ENCODE measurements around the gene B3GAT3. TPM values are rescaled to one million over a fixed set of nuclear protein-coding genes. Genes with fewer than 3 reads are reported as not detected.

The B3GAT3 gene
- total and polyA plus RNA-seq, 10 of the 15 experiments (the other 5 are each of a cell fraction or from before 2014, with no cell fraction given) = 0.31 to 52.7 (median 29.8) TPM

DNA sequence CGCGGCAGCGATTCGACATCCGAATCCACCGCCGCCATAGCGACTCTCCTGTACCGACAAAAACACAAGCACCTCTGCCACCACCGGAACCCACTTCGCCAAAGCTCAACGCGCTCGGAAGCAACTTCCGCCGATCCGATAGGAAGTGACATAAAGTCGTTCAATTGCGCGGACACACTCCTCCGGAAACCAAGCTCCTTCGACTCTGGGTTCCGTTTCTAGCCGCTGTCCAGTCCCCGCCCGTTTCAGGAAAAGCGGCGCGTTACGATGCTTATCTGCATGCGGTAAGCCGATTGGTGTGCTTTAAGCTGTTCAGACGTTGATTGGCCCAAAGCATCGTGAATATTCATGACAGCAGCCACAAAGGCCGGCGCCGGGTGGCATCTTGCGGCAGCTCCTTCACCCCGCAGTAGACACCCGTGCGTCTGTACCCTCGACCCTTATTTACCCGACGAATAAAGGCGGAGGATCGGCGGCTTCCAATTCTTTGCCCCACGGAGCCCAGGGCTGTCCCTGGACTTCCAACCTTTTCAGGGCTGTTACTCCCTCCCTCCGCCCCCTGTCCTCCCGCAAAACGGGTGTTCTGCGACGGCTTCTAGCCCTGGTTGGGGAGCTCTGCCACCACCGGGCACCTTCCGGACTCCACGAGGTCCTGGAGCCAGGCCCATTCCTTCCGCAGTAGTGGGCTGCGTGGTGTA, 30.2 kb downstream of the B3GAT3 start, which contains the start of gene TUT1 (continued):
- TF ChIP-seq, protein P1, sequence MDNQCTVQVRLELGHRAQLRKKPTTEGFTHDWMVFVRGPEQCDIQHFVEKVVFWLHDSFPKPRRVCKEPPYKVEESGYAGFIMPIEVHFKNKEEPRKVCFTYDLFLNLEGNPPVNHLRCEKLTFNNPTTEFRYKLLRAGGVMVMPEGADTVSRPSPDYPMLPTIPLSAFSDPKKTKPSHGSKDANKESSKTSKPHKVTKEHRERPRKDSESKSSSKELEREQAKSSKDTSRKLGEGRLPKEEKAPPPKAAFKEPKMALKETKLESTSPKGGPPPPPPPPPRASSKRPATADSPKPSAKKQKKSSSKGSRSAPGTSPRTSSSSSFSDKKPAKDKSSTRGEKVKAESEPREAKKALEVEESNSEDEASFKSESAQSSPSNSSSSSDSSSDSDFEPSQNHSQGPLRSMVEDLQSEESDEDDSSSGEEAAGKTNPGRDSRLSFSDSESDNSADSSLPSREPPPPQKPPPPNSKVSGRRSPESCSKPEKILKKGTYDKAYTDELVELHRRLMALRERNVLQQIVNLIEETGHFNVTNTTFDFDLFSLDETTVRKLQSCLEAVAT (IDR thresholded peaks at IDR 0.05) = peak; percentile 74; the same call in 1 of the 2 replicates
- TF ChIP-seq ZNF274 (IDR thresholded peaks at IDR 0.05; ENCODE audit: insufficient read depth, insufficient read length) (no peak), SRF (IDR thresholded peaks at IDR 0.05; ENCODE audit: low read depth in 2 of 2, low read length in 2 of 2) (peak in 1 of 2 experiments; percentile 89; a peak in 2 of 4 replicates), STAT3 (IDR thresholded peaks at IDR 0.05; ENCODE audit: low read depth, low read length) (peak; percentile 32; the same call in 1 of the 2 replicates), BACH1 (IDR thresholded peaks at IDR 0.05; ENCODE audit: borderline replicate concordance) (peak; percentile 62; the same call in 1 of the 2 replicates), YY1 (IDR thresholded peaks at IDR 0.05; ENCODE audit: low read depth, low read length) (peak; percentile 92), BHLHE40 (IDR thresholded peaks at IDR 0.05; ENCODE audit: borderline replicate concordance in 1 of 2, low read depth in 2 of 2, low read length in 1 of 2) (peak; percentile 69 to 72; a peak in 3 of 4 replicates), ETV6 (conservative IDR thresholded peaks at IDR 0.05 in 1 of 2, IDR thresholded peaks at IDR 0.05 in 1 of 2; ENCODE audit: borderline replicate concordance in 1 of 2, low read depth in 1 of 2) (no peak; a peak in 1 of 4 replicates), SREBF1 (IDR thresholded peaks at IDR 0.05; ENCODE audit: low read length) (no peak), CREB1 (IDR thresholded peaks at IDR 0.05; ENCODE audit: low read depth) (peak; percentile 98), TARDBP (IDR thresholded peaks at IDR 0.05; ENCODE audit: borderline replicate concordance) (0 out of 2 replicates have a peak, but pooled peaks have one; percentile 79), NFYA (IDR thresholded peaks at IDR 0.05; ENCODE audit: borderline replicate concordance, low read depth, low read length) (no peak), ZNF217 (IDR thresholded peaks at IDR 0.05) (no peak), ZNF24 (IDR thresholded peaks at IDR 0.05) (peak; percentile 61; the same call in 1 of the 2 replicates), ZBED1 (IDR thresholded peaks at IDR 0.05; ENCODE audit: borderline replicate concordance) (peak; percentile 51; the same call in 1 of the 2 replicates), MTA2 (IDR thresholded peaks at IDR 0.05; ENCODE audit: low read depth) (0 out of 2 replicates have a peak, but pooled peaks have one; percentile 30), RAD21 (IDR thresholded peaks at IDR 0.05; ENCODE audit: insufficient read depth, low read depth, low read length) (no peak)
- TF ChIP-seq, protein P2, sequence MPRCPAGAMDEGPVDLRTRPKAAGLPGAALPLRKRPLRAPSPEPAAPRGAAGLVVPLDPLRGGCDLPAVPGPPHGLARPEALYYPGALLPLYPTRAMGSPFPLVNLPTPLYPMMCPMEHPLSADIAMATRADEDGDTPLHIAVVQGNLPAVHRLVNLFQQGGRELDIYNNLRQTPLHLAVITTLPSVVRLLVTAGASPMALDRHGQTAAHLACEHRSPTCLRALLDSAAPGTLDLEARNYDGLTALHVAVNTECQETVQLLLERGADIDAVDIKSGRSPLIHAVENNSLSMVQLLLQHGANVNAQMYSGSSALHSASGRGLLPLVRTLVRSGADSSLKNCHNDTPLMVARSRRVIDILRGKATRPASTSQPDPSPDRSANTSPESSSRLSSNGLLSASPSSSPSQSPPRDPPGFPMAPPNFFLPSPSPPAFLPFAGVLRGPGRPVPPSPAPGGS (IDR thresholded peaks at IDR 0.05; ENCODE audit: borderline replicate concordance, insufficient read depth, low read depth, low read length, poor library complexity, severe bottlenecking) = no peak
- TF ChIP-seq, protein P3, sequence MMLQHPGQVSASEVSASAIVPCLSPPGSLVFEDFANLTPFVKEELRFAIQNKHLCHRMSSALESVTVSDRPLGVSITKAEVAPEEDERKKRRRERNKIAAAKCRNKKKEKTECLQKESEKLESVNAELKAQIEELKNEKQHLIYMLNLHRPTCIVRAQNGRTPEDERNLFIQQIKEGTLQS (IDR thresholded peaks at IDR 0.05; ENCODE audit: borderline replicate concordance, extremely low read depth, low read depth, low read length) = no peak
- TF ChIP-seq, protein P4, sequence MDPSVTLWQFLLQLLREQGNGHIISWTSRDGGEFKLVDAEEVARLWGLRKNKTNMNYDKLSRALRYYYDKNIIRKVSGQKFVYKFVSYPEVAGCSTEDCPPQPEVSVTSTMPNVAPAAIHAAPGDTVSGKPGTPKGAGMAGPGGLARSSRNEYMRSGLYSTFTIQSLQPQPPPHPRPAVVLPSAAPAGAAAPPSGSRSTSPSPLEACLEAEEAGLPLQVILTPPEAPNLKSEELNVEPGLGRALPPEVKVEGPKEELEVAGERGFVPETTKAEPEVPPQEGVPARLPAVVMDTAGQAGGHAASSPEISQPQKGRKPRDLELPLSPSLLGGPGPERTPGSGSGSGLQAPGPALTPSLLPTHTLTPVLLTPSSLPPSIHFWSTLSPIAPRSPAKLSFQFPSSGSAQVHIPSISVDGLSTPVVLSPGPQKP (IDR thresholded peaks at IDR 0.05; ENCODE audit: low read depth, low read length) = peak; percentile 86
- TF ChIP-seq, protein P5, sequence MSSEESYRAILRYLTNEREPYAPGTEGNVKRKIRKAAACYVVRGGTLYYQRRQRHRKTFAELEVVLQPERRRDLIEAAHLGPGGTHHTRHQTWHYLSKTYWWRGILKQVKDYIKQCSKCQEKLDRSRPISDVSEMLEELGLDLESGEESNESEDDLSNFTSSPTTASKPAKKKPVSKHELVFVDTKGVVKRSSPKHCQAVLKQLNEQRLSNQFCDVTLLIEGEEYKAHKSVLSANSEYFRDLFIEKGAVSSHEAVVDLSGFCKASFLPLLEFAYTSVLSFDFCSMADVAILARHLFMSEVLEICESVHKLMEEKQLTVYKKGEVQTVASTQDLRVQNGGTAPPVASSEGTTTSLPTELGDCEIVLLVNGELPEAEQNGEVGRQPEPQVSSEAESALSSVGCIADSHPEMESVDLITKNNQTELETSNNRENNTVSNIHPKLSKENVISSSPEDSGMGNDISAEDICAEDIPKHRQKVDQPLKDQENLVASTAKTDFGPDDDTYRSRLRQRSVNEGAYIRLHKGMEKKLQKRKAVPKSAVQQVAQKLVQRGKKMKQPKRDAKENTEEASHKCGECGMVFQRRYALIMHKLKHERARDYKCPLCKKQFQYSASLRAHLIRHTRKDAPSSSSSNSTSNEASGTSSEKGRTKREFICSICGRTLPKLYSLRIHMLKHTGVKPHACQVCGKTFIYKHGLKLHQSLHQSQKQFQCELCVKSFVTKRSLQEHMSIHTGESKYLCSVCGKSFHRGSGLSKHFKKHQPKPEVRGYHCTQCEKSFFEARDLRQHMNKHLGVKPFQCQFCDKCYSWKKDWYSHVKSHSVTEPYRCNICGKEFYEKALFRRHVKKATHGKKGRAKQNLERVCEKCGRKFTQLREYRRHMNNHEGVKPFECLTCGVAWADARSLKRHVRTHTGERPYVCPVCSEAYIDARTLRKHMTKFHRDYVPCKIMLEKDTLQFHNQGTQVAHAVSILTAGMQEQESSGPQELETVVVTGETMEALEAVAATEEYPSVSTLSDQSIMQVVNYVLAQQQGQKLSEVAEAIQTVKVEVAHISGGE (CRISPR knock-in tag; IDR thresholded peaks at IDR 0.05) = peak; percentile 94
